ENCODE results near the gene STYX. TPM values are rescaled to one million over a fixed set of nuclear protein-coding genes. Genes with fewer than 3 reads are reported as not detected.

STYX gene
- total RNA-seq, 1 experiment from 2014 or later, result 16.3 TPM

DNA sequence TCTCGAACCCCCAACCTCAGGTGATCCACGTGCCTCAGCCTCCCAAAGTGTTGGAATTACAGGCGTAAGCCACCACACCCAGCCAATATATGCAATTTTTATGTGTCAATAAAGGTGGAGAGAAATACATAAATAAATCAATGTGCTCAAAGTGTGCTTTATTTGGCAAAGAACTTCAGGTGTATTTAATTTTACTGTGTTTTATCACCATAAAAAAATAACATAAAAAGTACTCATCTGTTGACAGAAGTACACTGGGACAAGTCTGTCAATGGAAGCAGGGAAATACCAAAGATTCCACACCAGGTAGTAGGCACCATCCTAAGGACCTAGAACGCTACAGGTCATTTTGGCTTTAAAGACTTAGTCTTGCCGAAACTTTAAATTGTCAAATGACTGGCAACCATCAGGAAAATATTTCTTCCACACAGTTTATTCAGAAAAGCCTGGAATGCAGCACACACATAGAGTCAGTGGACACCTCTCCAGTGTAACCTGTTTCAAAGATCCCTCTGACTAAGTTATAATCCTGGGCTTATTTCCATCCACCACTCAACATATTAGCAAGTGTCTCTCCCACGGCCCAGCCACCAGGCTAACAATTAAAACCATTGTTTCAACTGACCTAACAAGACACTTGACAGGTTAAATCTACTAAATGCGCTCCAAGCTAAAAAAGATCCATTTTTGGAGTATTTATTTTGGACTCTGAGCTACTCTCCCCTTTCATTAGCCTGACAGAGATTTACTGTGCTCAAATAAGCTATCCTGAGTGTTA lies 38.8 kb upstream of the STYX start:
- POLR2A ChIA-PET, result interaction anchor here (1.2 to 1.8 kb wide), 6 partner anchors 10 to 38 kb away, joined by 3 to 20 read pairs (median 4); partner anchors contain the start of genes PSMC6 and STYX
- no peak for DNase-seq (ENCODE audit: unreplicated experiment)
- CTCF ChIA-PET, result interaction anchor here (1.3 kb wide), 1 partner anchor 13 kb away, joined by 3 read pairs; no protein-coding TSS in a partner anchor
- Mint-ChIP-seq H3K4me3 (ENCODE audit: unreplicated experiment) (peak overlapping the region; percentile 20), H3K27me3 (ENCODE audit: insufficient read depth, unreplicated experiment) (no peaks in the 10 kb centered on the region), H3K4me1 (ENCODE audit: insufficient read depth, unreplicated experiment) (peaks cover 39% of the 10 kb centered on the region), H3K36me3 (ENCODE audit: insufficient read depth, unreplicated experiment) (peaks cover 5% of the 10 kb centered on the region), H3K27ac (ENCODE audit: low read depth, unreplicated experiment) (peak overlapping the region; percentile 9), H3K9me3 (ENCODE audit: unreplicated experiment) (no peaks in the 10 kb centered on the region)
- BruUV-seq (replicated peaks), result no TSS peak
- intact Hi-C loops (cut with micrococcal nuclease), result loop anchor here (5.0 kb wide), 1 partner anchor 139 kb away; the partner anchor contains the start of genes GPR137C and TXNDC16
- TF ChIP-seq, protein P1, sequence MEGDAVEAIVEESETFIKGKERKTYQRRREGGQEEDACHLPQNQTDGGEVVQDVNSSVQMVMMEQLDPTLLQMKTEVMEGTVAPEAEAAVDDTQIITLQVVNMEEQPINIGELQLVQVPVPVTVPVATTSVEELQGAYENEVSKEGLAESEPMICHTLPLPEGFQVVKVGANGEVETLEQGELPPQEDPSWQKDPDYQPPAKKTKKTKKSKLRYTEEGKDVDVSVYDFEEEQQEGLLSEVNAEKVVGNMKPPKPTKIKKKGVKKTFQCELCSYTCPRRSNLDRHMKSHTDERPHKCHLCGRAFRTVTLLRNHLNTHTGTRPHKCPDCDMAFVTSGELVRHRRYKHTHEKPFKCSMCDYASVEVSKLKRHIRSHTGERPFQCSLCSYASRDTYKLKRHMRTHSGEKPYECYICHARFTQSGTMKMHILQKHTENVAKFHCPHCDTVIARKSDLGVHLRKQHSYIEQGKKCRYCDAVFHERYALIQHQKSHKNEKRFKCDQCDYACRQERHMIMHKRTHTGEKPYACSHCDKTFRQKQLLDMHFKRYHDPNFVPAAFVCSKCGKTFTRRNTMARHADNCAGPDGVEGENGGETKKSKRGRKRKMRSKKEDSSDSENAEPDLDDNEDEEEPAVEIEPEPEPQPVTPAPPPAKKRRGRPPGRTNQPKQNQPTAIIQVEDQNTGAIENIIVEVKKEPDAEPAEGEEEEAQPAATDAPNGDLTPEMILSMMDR (IDR thresholded peaks at IDR 0.05; ENCODE audit: unreplicated experiment), result no peak

DNA sequence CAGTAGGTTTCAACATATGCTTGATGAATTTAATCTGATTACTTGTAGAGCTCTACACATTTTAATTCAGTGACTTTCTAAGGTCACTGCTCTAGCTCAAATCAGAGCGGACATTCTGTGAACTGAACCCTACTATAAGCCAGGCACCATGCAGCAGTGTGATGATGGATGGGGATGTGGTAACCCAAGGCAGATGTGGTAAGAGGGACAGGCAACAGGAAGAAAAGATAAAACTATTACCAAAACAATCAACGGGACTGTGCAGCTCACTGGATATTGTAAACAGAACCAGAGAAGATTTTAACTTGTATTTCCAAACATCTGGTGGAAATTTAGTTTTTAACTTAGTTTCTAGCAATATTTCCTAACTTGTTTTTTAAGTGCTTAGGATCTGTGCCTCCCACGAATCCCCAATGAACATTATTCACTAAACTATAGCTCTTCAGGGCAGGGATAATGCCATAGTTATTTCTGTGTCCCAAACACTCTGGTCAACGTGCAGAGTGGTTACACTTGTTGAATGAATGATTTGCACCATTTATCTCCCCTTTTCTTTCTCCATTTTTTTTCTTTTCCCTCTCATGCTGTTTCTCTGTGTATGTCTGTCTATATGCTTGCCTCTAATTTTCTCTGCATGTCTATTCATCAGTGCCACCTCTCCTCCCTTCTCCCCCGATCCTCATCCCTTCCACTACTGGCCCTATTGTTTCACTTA lies 37.6 kb upstream of the STYX start:
- intact Hi-C loops (cut with micrococcal nuclease), result loop anchor here (5.0 kb wide), 1 partner anchor 140 kb away; the partner anchor contains the start of genes GPR137C and TXNDC16
- ChIA-PET POLR2A (interaction anchor here (1.0 to 4.7 kb wide), 9 partner anchors 8 to 140 kb away, joined by 3 to 59 read pairs (median 5); partner anchors contain the start of genes GPR137C, PSMC6, STYX and TXNDC16), CTCF (interaction anchor here (0.9 to 1.3 kb wide), 2 partner anchors 14 to 18 kb away, joined by 3 to 4 read pairs; no protein-coding TSS in a partner anchor)
- Mint-ChIP-seq H3K9me3 (ENCODE audit: unreplicated experiment) (no peaks in the 10 kb centered on the region), H3K27me3 (ENCODE audit: insufficient read depth, unreplicated experiment) (no peaks in the 10 kb centered on the region), H3K4me1 (ENCODE audit: insufficient read depth, unreplicated experiment) (peaks cover 39% of the 10 kb centered on the region), H3K4me3 (ENCODE audit: unreplicated experiment) (peak overlapping the region; percentile 97), H3K36me3 (ENCODE audit: insufficient read depth, unreplicated experiment) (peaks cover 5% of the 10 kb centered on the region), H3K27ac (ENCODE audit: low read depth, unreplicated experiment) (peak overlapping the region; percentile 92)
- TF ChIP-seq, protein P1 (IDR thresholded peaks at IDR 0.05; ENCODE audit: unreplicated experiment), result no peak
- BruUV-seq (replicated peaks), result no TSS peak
- peak; percentile 55 for DNase-seq (ENCODE audit: unreplicated experiment)

DNA sequence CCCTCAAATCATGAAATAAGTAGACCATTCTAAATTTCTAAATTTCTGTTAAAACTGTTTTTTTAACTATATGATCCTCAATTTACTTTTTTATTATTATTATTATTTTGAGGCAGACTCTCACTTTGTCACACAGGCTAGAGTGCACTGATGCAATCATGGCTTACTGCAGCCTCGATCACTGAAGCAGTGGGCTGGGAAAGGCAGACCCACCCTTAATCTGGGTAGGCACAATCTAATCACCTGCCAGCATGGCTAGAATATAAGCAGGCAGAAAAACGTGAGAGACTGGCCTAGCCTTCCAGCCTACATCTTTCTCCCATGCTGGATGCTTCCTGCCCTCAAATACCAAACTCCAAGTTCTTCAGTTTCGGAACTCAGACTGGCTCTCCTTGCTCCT lies 36.9 kb upstream of the STYX start:
- TF ChIP-seq, protein P1 (IDR thresholded peaks at IDR 0.05; ENCODE audit: unreplicated experiment), result no peak
- Mint-ChIP-seq H3K27ac (ENCODE audit: low read depth, unreplicated experiment) (peak overlapping the region; percentile 92), H3K4me1 (ENCODE audit: insufficient read depth, unreplicated experiment) (peaks cover 39% of the 10 kb centered on the region), H3K4me3 (ENCODE audit: unreplicated experiment) (peak overlapping the region; percentile 97), H3K36me3 (ENCODE audit: insufficient read depth, unreplicated experiment) (peaks cover 5% of the 10 kb centered on the region), H3K27me3 (ENCODE audit: insufficient read depth, unreplicated experiment) (no peaks in the 10 kb centered on the region), H3K9me3 (ENCODE audit: unreplicated experiment) (no peaks in the 10 kb centered on the region)
- DNase-seq (ENCODE audit: unreplicated experiment), result no peak
- POLR2A ChIA-PET, result interaction anchor here (0.7 to 5.4 kb wide), 5 partner anchors 9 to 141 kb away, joined by 3 to 68 read pairs (median 22); partner anchors contain the start of genes GPR137C, PSMC6 and TXNDC16
- intact Hi-C loops (cut with micrococcal nuclease), result loop anchor here (5.0 kb wide), 1 partner anchor 141 kb away; the partner anchor contains the start of genes GPR137C and TXNDC16
- BruUV-seq (replicated peaks), result no TSS peak
- CTCF ChIA-PET, result no interaction called here
